Neural progenitor cell (in vitro differentiated cells): ENCODE measurements around the gene PEMT. TPM values are rescaled to one million over a fixed set of nuclear protein-coding genes. Genes with fewer than 3 reads are reported as not detected.

Source experiments
- DNase-seq: peaks from one replicate; pipeline ENCODE4 v3.0.0-alpha.2; 2016; ENCODE audit warnings: low spot score
- H2AFZ ChIP-seq: fragments of 200-600 bp; sonication (generic); replicated peaks from 2 replicates; pipeline ENCODE4 v1.6.1; 2016; ENCODE audit warnings: antibody characterized with exemption
- H3F3A ChIP-seq: fragments of 200-600 bp; sonication (generic); 2 replicates; pipeline ENCODE4 v1.6.1; 2016; ENCODE audit warnings: antibody characterized with exemption, low read depth
- H3K27ac ChIP-seq: fragments of 200-600 bp; sonication (generic); 2 replicates; pipeline ENCODE4 v1.5.1; 2016; ENCODE audit warnings: mild to moderate bottlenecking
- H3K27me3 ChIP-seq: fragments of 200-600 bp; sonication (generic); 2 replicates; pipeline ENCODE4 v1.6.1; 2016; ENCODE audit warnings: mild to moderate bottlenecking, moderate library complexity
- H3K36me3 ChIP-seq: fragments of 200-600 bp; sonication (generic); 2 replicates; pipeline ENCODE4 v1.5.1; 2016
- H3K4me1 ChIP-seq: fragments of 200-600 bp; sonication (generic); 2 replicates; pipeline ENCODE4 v1.6.1; 2016; ENCODE audit warnings: mixed run types
- H3K4me2 ChIP-seq: fragments of 200-600 bp; sonication (generic); 2 replicates; pipeline ENCODE4 v1.6.1; 2016
- H3K4me3 ChIP-seq: fragments of 200-600 bp; sonication (generic); 2 replicates; pipeline ENCODE4 v1.5.1; 2016
- H3K79me2 ChIP-seq: fragments of 200-600 bp; sonication (generic); 2 replicates; pipeline ENCODE4 v1.6.1; 2016; ENCODE audit warnings: low read depth
- H3K9ac ChIP-seq: fragments of 200-600 bp; sonication (generic); 2 replicates; pipeline ENCODE4 v1.6.1; 2016
- H3K9me3 ChIP-seq: fragments of 200-600 bp; sonication (generic); 2 replicates; pipeline ENCODE4 v1.5.1; 2016; ENCODE audit warnings: low read depth
- H4K20me1 ChIP-seq: fragments of 200-600 bp; sonication (generic); 2 replicates; pipeline ENCODE4 v1.6.1; 2016; ENCODE audit warnings: low read depth
- H3K27ac Mint-ChIP-seq: 3 replicates; pipeline ENCODE4 v1.8.0; 2021; ENCODE audit warnings: mixed read lengths
- H3K27me3 Mint-ChIP-seq: 2 replicates; pipeline ENCODE4 v1.8.0; 2022; ENCODE audit warnings: low read depth, mild to moderate bottlenecking, inconsistent platforms, moderate library complexity, mixed read lengths; ENCODE audit not compliant: insufficient read depth
- H3K36me3 Mint-ChIP-seq: 3 replicates; pipeline ENCODE4 v1.8.0; 2021; ENCODE audit warnings: mixed read lengths
- H3K4me1 Mint-ChIP-seq: 3 replicates; pipeline ENCODE4 v1.8.0; 2021; ENCODE audit warnings: mixed read lengths
- H3K4me3 Mint-ChIP-seq: 3 replicates; pipeline ENCODE4 v1.8.0; 2021; ENCODE audit warnings: mild to moderate bottlenecking, moderate library complexity, mixed read lengths
- H3K9me3 Mint-ChIP-seq: 3 replicates; pipeline ENCODE4 v1.8.0; 2020; ENCODE audit warnings: mixed read lengths
- CTCF ChIP-seq: fragments of 200-600 bp; sonication (generic); IDR thresholded peaks from 2 replicates; pipeline ENCODE4 v1.5.1; 2017; ENCODE audit warnings: antibody characterized with exemption, mild to moderate bottlenecking
- EZH2 ChIP-seq: fragments of 200-600 bp; sonication (generic); IDR thresholded peaks from 2 replicates; pipeline ENCODE4 v1.6.1; 2017; ENCODE audit warnings: antibody characterized with exemption, mild to moderate bottlenecking, moderate library complexity
- EZH2phosphoT487 ChIP-seq: fragments of 200-600 bp; sonication (generic); IDR thresholded peaks from 2 replicates; pipeline ENCODE4 v1.6.1; 2017; ENCODE audit warnings: antibody characterized with exemption
- total RNA-seq: library from RNA; depleted of rRNA; stranded (reverse); fragments of >200 nt; gene quantifications from 2 replicates; pipeline ENCODE4 v1.2.3, GENCODE V29; 2015; ENCODE audit warnings: low replicate concordance

Gene PEMT
- total RNA-seq, 1 donor from 2014 or later = 17.7 TPM

- H3F3A ChIP-seq = no peaks in the 10 kb centered on the region
- no peaks in the 10 kb centered on the region for H3K27me3 ChIP-seq
- no peak overlapping the region for H3K4me3 ChIP-seq
- H3K9me3 Mint-ChIP-seq = no peaks in the 10 kb centered on the region
- H3K4me2 ChIP-seq = no peak overlapping the region
- H3K9ac ChIP-seq = no peak overlapping the region
- no peaks in the 10 kb centered on the region for H3K36me3 ChIP-seq
- no peak overlapping the region for H2AFZ ChIP-seq
- no peak for DNase-seq
- TF ChIP-seq EZH2 = no peak
- no peak for TF ChIP-seq EZH2phosphoT487
- TF ChIP-seq CTCF = no peak
- peaks cover 23% of the 10 kb centered on the region for H4K20me1 ChIP-seq
- no peak overlapping the region for H3K4me3 Mint-ChIP-seq
- H3K36me3 Mint-ChIP-seq = peaks cover 24% of the 10 kb centered on the region
- H3K27ac ChIP-seq = no peak overlapping the region
- H3K9me3 ChIP-seq = no peaks in the 10 kb centered on the region
- H3K79me2 ChIP-seq = peaks cover 60% of the 10 kb centered on the region
- peaks cover 12% of the 10 kb centered on the region for H3K4me1 ChIP-seq
- peak overlapping the region; percentile 18 for H3K27ac Mint-ChIP-seq
- peaks cover 6% of the 10 kb centered on the region for H3K4me1 Mint-ChIP-seq
- no peaks in the 10 kb centered on the region for H3K27me3 Mint-ChIP-seq
Observed at GRCh38 chr17:17485420-17485819, 106.1 kb downstream of the PEMT start.

DNA sequence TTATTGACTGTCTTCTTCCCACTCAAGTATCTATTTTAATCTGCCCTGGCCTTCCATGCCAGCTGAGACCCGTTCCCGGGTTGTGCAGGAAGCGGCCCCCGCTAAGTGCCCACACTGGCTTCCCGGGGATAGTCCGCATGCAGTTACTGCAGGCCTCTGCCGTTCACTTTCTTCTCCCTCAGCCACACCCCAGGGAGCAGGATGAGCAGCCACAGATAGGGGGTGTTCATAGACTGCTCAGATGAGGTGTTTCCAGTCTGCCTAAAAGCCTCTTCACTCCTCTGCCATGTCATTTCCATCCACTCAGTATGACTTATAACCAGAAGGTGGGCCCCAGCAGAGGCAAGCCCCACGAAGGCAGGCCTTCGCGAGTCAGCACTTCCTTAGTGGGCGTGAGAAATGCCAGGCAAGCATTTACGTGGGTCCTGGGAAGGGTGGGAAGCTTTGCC, 107.0 kb downstream of the PEMT start:
- H3K4me3 Mint-ChIP-seq = no peak overlapping the region
- H4K20me1 ChIP-seq = peaks cover 22% of the 10 kb centered on the region

DNA sequence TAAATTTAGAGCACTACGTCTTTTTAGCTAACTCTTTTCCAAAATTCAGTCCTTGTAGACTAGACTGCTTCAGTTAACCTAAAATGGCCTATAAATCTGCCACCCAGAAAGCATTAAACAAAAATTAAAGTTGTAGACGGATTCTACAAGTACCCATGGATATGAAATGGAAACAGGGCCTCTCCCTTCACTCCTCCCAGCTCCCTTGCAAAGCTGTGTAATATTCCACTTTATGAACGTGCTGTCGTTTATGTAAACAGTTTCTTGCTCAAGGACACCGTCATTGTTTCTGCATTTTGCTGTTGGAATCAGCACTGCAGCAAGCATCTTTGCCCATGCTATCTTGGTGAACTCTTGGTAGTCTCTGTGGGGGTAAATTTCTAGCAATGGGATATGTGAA, 109.6 kb downstream of the PEMT start:
- Histone ChIP-seq H4K20me1 (peaks cover 23% of the 10 kb centered on the region), H3K36me3 (no peaks in the 10 kb centered on the region), H3K27ac (no peak overlapping the region), H3K4me1 (peaks cover 22% of the 10 kb centered on the region), H3F3A (no peaks in the 10 kb centered on the region), H3K4me3 (no peak overlapping the region), H3K4me2 (no peak overlapping the region), H3K9ac (no peak overlapping the region), H3K9me3 (no peaks in the 10 kb centered on the region), H2AFZ (no peak overlapping the region), H3K79me2 (peaks cover 91% of the 10 kb centered on the region), H3K27me3 (no peaks in the 10 kb centered on the region)
- no peaks in the 10 kb centered on the region for H3K27me3 Mint-ChIP-seq
- H3K27ac Mint-ChIP-seq = no peak overlapping the region
- TF ChIP-seq CTCF (no peak), EZH2 (no peak), EZH2phosphoT487 (no peak)
- H3K4me1 Mint-ChIP-seq = peaks cover 24% of the 10 kb centered on the region
- no peak overlapping the region for H3K4me3 Mint-ChIP-seq
- peaks cover 8% of the 10 kb centered on the region for H3K36me3 Mint-ChIP-seq
- no peak for DNase-seq
- H3K9me3 Mint-ChIP-seq = no peaks in the 10 kb centered on the region

More for the DNA sequence above, 107.0 kb downstream of the PEMT start:
- no peak overlapping the region for H2AFZ ChIP-seq
- no peaks in the 10 kb centered on the region for H3F3A ChIP-seq
- H3K27me3 Mint-ChIP-seq = no peaks in the 10 kb centered on the region
- H3K36me3 ChIP-seq = no peaks in the 10 kb centered on the region
- peaks cover 12% of the 10 kb centered on the region for H3K4me1 ChIP-seq
- no peak for DNase-seq
- H3K9me3 ChIP-seq = no peaks in the 10 kb centered on the region
- H3K9ac ChIP-seq = no peak overlapping the region
- H3K27me3 ChIP-seq = no peaks in the 10 kb centered on the region
- TF ChIP-seq EZH2phosphoT487 (no peak), CTCF (no peak), EZH2 (no peak)
- peak overlapping the region; percentile 20 for H3K27ac Mint-ChIP-seq
- peaks cover 70% of the 10 kb centered on the region for H3K79me2 ChIP-seq
- no peak overlapping the region for H3K27ac ChIP-seq
- no peaks in the 10 kb centered on the region for H3K9me3 Mint-ChIP-seq
- H3K4me3 ChIP-seq = no peak overlapping the region
- peaks cover 21% of the 10 kb centered on the region for H3K36me3 Mint-ChIP-seq
- H3K4me1 Mint-ChIP-seq = peaks cover 6% of the 10 kb centered on the region
- no peak overlapping the region for H3K4me2 ChIP-seq
